GM18873 (cell line): ENCODE data around the gene ANKRD29.
"Not testable (repeated sequence)": the region's sequence is repeated elsewhere in the genome, so short reads cannot be mapped to it uniquely, and the experiment has no call there.

Experiments
- ATAC-seq: cut with Tn5 transposase; IDR thresholded peaks from one replicate; pipeline ENCODE4 v1.9.1; 2021; ENCODE audit warnings: mild to moderate bottlenecking, moderate library complexity, moderate number of reproducible peaks; ENCODE audit not compliant: unreplicated experiment, low FRiP score

The ANKRD29 gene

DNA sequence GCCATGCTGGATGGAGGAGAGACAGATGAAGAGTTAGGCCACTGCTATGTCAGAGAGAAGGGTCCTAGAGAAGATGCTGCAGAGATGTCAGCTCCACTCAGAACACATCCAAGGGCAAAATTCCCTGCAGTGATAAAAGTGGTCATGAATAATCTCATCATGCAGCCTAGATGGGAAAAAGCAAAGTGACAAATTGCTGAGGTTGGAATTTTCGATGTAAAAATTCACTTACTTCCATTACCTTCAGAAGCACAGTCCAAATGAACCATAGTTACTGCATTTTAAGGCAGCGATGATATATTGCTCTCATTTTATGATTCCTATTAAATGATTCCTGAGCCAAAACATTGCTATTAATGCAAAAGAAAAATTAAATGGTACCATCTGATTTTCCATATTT lies 16.4 kb downstream of the ANKRD29 start:
- ATAC-seq = no peak

DNA sequence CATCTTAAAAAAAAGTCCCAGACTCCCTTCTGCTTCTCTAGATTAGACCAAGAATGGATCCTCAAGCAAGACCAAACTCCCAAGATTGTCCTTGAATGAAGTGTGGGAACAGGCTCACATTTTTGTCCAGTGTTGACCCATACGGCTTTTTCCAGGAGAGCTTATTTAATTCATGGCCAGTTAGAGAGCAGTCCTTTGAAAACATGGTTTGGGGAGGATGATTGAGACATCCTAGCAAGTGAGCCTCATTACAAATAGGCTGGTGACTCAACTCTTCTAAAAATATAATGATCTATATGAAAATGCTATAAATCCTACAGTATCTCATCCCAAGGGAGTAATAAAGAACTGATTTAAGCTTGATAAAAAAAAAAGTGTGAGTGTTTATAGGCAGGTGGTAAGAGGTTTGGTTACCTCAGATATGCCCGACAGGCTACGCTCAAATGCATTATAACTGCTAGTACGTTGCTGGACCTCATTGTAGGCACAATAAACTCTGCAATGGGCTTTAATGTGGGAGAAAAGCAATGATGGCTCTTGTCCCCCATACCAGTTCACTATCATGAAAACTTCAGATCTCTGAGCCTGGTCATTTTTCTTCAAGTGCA lies 17.0 kb downstream of the ANKRD29 start:
- no peak for ATAC-seq

DNA sequence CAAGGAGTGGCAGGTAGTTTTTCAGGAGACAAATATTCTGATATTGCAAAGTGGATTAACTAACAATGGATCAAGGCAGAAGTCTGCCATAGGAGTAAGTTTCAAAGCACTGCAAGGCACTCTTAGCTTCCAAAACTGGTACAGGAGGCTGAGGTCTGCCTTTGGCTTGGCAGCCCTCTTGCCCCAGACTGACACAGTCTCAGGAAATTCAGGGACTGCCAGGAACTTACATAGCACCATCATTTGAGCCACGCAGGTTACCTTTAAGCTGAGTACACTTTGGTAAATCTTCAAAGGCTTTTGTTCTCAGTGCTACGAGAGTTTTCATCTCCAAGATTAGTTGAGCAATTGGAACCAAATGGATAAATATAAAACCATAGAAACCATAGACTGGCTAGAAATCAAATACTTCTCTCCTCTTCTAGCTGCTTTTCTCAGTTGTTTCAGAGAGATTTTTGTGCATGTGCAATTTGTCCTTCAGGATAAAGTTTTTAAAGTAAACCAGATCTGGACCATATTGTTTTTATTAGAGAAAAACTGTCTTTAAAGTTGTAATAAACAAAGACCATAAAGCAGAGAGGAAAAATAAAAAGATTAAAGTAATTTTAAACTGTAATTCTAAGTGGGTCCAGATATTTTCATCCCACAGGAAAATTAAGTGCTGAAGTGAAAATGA lies 18.8 kb downstream of the ANKRD29 start:
- ATAC-seq = no peak

DNA sequence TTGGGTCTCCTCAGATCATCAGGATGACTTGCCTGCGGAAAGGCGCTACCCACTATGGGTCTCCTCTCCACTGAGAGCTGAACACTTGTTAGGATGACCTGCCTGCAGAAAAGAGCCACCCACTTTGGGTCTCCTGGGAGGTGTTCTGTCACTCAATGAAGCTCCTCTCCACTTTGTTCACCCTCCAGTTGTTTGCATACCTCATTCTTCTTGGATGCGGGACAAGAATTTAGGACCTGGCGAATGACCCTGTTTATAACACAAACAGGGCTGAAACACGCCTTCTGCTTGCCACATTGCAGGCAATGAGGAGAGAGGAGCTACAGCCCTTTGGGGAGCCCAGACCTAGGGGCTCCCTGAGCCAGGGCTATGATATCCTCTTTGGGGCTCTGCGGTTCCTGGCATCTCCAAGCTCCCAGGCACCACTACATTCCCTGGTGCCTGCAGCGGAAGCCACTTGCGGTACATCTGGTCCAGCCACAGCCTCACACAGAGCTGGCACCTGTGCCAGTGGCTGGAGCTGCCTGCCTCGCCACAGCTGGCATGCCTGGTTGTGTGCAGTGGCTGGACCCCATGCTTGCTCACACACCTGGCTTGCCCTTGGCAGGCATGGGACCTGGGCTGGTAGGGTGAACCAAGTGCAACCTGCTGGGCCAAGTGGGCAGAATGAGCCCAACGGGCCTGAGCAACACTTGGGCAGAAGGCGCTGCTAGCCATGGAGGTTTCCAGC lies 20.6 kb downstream of the ANKRD29 start:
- ATAC-seq = no peak

DNA sequence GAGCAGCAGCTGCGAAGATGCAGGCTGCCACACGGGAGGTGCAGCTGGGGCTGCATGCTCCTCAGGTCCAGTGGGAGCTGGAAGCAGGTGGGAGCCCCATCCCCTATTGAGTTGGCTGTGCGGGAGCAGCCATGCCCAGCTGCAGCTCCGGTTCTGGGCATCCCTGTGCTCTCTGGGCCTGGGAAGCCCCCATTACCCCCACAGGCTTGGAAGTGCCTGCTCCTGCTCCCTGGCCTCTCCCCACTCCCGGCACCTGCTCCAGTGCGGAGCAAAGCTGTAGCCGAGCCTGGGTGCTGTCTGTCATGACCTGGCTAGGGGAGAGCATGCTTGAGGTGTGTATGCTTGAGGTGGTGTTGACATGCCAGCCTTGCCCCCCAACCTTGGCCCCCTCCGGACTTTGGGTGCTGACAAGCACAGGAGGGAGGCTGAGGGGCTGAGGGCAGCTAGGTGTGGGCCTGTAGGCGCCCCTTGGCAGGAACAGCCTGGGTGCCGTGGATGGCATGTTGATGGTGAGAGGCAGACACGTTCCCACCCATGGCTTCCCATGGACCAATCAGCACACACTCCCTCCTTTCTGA lies 21.5 kb downstream of the ANKRD29 start:
- ATAC-seq = no peak

DNA sequence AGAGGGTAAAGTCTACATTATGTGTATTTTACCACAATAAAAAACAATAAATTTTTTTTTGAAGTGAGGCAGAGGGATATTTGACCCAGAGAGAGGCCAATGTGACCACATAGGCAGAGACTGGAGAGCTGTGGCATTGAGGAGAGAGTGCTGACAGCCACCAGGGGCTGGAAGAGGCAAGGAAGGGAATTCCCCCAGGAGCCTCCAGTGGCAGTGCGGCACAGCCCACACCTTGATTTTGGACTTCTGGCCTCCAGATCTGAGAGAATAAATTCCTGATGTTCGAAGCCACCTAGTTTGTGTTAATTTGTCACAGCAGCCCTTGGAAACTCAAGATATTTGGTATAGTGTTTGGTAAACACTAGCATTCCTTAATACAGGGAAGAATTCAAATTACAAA lies 22.7 kb downstream of the ANKRD29 start:
- no peak for ATAC-seq

DNA sequence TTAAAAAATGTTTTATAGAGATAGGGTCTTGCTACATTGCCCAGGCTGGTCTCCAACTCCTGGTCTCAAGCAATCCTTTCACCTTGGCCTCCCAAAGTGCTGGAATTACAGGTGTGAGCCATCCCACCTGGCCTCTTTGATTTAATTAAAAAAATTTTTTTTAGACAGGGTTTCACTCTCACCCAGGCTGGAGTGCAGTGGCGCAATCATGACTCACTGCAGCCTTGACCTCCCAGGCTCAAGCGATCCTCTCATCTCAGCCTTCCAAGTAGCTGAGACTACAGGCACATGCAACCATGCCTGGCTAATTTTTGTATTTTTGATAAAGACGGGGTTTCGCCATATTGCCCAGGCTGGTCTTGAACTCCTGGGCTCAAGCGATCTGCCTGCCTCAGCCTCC lies 26.3 kb downstream of the ANKRD29 start:
- not testable (repeated sequence) for ATAC-seq

DNA sequence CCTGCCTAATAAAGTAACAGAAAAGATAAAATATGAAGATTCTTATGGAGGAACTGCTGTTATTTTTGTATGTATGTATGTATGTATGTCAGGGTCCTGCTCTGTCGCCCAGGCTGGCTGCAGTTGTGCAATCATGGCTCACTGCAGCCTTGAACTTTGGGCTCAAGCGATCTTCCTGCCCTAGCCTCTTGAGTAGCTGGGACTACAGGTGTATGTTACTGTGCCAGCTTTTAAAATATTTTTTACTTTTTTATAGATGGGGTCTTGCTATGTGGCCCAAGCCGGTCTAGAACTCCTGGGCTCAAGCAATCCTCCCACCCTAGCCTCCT lies 26.7 kb downstream of the ANKRD29 start:
- ATAC-seq = no peak

DNA sequence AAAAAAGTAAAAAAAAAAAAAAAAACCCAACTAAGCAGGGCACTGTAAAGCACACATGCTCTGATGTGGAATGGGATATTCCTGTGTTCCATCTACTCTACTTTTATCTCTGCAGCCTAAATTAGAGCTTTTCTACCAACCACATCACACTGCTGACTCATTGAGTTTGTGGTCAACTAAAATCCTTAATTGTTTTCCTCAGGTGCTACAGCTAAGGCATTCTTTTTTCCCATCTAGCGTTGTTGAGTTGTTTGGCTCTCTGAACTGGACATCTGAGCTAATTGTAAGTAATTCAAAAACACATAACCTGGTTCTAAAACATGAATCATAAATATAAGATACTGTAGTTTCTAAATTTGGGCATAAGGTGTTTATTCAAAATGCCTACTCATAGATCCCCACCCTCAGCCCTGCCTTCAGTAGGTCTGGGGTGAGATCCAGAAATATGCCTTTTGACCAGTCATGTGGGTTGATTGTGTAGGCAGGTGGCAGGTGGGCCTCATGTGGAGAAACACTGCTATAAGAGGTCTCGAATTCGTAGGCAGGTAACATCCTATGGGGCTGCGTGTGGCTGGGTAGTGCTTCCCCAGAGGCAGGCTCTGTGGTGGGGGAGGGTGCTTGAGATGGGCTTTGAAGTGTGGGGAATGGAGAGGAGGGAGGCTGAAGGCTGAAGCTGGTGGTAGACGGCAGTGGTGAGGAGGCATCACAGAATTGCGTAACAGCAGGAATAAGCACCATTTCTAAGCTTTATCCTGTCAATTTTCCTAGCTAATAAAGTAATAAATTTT lies 27.2 kb downstream of the ANKRD29 start:
- ATAC-seq = no peak

DNA sequence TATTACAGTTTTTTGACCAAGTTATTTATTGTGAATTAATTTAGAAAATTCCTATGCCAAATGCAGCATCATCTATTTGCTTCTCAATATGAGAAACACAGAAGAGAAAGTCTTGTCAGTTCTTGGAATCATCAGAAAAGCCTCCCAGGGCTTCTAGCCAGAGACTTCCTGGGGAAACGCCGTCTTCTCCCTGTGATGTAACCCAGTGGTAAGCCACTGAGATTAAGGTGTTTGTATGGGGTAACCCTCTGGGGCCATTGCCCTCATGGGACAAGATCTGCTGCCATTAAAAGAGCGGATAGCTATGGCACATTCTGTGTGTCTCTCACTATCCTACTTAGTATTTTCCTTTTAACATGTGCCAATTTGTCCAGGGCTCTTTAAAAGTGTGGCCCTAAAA lies 28.0 kb downstream of the ANKRD29 start:
- ATAC-seq = no peak

DNA sequence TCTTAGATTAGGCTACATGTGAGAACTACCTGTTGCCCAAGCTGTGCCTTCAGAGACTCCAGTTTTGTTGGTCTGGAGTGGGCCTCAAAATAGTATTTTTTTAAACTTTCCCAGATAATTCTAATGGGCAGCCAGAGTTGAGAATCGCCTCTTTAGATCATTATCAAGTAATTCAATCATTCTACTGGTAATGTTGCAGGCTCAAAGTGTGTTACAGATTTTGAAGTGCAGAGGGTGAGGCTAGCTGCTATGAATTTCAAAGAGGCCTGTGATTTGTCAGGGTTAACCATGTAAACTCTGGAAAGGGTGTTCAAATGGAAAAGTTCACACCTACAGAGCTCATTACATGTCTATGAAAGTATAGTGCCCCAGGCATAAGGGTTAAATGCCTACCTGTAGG lies 30.1 kb downstream of the ANKRD29 start:
- no peak for ATAC-seq

DNA sequence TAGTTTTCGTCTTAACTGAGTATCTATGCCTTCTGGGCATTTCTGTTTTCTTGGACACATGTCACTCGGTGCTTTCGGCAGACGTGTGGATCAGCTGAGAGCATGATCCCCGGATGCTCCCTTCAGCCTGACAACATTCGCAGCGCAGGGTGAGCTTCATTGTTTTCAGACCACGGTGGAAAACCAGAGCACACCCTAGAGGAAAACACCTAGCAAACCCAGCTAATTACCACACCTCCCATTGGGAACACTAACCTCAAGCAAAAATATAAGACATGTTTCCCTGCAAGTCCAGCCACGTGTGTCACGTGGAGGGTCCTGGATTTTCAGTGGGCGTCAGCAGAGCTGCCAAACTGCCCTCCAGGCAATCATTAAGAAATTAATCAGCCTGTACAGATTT lies 31.0 kb downstream of the ANKRD29 start:
- ATAC-seq = no peak

DNA sequence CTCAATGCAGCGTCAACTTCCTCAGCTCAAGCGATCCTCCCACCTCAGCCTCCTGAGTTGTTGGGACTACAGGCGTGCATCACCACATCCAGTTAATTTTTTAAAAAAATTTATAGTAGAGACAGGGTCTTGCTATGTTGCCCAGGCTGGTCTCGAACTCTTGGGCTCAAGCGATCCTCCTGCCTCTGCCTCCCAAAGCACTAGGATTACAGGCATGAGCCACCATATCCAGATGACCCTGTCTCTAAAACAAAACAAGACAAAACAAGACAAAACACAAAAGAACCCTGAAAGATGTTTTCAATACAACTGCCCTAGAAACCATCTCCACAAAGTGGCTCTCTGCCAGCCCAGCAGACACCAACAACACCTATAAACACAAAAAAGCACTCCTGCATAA lies 31.4 kb downstream of the ANKRD29 start:
- no peak for ATAC-seq

DNA sequence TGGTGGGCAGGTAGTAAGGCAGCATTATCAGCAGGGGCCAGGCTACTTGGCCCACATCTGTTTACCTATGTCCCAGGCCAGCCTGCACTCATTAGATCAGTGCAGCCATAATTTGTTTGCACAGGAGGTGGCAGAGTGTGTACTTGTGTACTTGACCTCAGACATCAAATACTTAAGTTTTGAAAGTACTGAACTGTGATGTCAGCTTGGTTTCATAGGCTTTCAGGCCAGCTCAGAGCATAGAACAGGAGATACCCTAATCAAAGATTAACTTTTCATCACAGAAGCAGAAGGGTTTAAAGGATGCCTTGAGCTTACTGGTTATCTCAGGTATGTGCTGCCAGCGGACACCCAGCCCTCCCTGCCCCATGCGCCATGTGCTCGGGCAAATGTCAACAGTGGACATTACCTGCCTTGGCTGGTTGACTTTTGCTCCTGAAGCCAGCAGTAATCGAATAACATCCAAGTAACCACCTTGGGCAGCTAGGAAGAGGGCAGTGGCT lies 33.2 kb downstream of the ANKRD29 start:
- ATAC-seq = peak; percentile 98

DNA sequence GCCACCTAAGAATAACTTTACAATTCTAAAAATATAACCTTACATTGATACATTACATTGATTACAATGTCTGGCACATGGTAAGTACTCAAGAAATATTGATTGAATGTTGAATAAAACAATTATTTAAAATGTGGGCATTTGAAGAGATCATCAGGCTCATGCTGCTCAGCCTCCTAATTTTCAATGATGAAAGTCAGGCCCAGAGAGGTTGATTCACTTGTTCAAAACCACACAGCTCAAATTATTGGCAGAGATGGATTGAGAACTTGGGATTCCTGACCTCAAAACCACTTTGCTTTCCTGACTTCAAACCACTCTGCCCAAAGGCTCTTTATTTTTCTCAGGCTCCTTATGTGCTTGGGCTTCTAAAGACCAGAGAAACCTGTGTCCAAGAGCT lies 34.7 kb downstream of the ANKRD29 start:
- no peak for ATAC-seq

DNA sequence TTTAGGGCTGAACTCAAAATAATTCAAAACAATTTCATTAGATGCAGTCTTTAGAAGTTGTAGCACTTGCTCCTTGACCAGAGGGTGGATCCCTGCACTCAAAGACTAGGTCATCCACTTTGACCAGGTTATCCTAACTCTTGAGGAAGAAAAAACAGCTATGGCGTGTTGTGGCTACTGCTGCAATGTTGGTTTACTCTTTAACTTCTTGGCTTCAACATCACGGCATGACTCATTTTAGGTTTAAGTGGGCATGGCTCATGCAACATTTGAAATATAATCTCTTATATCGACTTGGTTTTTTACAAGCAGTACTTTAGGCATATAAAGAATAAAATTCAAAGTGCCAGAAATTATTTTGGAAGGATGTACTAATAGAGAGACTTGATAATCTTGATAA lies 35.4 kb downstream of the ANKRD29 start:
- ATAC-seq = no peak

DNA sequence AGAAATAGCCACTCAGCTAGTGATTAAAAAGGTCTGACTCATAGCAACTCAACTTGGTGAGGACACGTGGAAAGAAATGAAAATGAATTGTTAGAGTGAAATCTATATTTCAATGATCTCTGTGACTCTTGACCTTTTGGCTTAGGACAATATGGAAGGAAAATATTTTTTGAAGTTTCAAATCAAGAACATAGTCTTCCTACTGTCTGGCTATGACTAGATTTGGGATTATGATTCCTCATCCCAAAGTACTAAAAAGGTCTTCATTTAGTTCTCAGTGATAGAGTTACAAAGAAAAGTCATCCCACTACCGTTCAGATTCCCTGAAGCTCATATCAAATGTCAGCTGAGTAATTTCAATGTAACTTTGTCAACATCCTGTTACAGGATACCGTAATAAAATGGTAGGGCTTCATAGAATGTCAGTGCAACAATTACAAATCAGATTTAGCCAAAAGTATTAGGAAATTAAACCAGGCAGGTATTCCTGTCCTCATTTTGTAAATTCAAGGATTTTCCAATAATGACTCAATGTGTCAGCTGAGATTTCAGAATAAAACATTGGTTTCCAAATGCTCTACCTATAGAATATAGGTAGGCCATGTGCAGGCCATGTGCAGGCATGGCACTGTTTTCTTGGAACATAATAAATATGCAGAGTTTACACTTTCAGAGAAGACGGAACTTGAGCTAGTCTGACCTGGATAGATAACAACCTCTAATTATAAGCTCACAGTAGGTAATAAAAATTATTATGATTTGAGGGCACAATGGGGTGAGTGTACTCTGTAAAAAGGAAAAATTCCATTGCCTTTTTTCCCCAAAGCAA lies 36.0 kb downstream of the ANKRD29 start:
- no peak for ATAC-seq

DNA sequence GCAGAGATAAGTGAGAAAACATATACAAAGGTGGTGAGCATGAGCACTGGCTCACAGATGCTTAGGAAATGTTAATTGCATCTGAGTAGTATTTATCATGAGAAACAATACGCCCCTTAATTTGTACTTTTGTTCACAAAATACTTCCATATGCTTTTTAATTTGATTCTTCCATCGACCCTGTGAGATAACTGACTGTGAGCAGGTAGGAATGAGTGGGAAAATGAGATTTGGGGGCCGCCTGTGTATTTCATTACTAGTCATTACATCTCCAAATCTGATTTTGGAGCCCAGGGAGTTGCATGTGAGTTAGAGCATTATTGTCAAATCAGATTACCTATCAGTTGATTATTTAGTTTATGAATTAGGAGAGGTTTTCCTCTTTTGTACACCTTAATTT lies 39.7 kb downstream of the ANKRD29 start:
- no peak for ATAC-seq

DNA sequence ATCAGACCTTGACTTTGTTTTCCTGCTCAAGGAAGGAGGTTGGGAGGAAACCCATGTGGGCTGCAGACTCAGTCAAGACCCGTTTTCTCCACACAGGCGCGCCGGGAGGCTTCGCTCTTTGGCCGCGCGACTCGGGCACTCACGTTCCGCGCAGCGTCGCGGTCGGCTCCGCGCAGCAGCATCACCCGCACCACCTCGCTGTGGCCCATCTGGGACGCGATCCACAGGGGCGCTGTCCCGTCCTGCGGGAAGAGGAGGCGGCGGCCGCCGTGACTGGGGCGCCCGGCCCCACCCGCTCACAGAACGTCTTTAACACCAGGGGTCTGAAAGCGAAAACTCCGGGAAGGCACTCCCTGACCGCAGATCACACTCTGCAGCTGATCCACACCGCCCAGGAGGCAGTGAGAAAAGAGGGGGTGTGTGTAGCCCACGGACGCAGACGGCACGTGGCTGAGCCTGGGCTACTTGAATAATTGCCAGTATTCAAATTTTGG lies 43.3 kb downstream of the ANKRD29 start:
- no peak for ATAC-seq
